M059J (cell line): Measurements from ENCODE around the gene MGAM2. TPM values are rescaled to one million over a fixed set of nuclear protein-coding genes. Genes with fewer than 3 reads are reported as not detected.

ENCODE experiments used
- total RNA-seq: library from RNA; depleted of rRNA; stranded (reverse); fragments of >200 nt; shearing (Covaris generic); gene quantifications from 2 replicates; pipeline ENCODE4 v1.2.3, GENCODE V29; 2014; rRNA removed

MGAM2 gene
- total RNA-seq, 1 experiment from 2014 or later: not detected

Other genes with a start within 250 kb of the MGAM2 start
- gene OR9A4, start 195.3 kb upstream of the MGAM2 start, total RNA-seq: not detected in 2 replicates
- gene CLEC5A, start 164.7 kb upstream of the MGAM2 start, total RNA-seq: not detected in 2 replicates
- gene TAS2R38, start 137.9 kb upstream of the MGAM2 start, total RNA-seq: not detected in 2 replicates
- 0.10 and 0.20 TPM in 2 replicates for gene MGAM, start 115.8 kb upstream of the MGAM2 start, total RNA-seq
- gene PRSS58, start 146.3 kb downstream of the MGAM2 start, total RNA-seq: not detected in 2 replicates